Right forelimb (tissue), 1 donor: ENCODE results near the gene OLFM1.
"Not testable (repeated sequence)": the region's sequence is repeated elsewhere in the genome, so short reads cannot be mapped to it uniquely, and the experiment has no call there.

Source experiments
- DNase-seq: peaks from one replicate; pipeline ENCODE4 v3.0.0-alpha.2; 2018

OLFM1 gene

DNA sequence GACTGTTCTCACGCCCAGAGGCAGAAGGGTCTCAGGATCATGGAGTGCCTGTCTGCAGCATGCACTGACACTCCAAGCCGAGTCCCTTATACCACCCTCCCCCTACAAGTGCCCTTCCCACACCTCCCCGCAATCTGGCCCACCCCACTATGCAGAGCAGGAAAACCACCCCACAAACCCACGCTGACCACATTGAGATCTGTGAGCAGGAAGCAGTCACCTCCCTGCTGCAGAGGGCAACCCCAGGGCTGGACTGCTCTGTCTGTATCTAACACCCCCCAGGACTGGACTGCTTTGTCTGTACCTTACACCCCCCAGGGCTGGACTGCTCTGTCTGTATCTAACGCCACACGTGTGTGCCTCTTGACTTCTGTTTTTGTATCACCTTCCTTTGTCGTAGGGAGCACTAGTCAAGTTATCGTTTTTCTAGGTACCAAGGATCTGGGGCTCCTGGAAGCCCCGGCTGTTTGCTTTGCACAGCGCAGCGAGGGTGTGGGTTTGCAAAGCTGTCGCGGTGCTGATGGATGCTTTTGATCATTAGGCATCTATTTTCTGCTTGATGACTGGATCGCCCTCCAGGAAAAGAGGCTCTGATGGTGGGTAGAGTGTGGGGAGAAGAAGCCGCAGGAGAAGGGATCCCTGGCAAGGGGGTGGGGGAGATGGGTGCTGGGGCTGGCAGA is 21.5 kb downstream of the OLFM1 start:
- no peak for DNase-seq

DNA sequence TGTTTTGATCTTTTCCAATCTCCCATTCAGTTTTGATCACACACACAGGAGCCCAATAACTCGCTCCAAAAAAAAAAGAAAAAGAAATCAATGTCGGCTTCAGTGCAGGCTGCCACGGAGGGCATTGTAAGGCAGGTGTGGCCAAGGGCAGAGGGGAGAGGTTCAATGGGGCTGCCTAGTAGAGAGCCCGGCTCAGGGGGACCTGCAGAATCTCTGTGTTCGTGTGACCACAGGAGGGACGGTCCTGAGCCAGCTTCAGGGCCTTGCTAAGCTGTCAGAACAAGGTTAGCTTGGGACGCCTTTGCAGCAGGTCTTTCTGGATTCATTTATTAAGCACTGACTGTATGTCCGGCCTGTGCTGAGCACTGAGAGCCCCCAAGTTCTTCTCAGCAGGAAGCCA is 22.2 kb downstream of the OLFM1 start:
- DNase-seq, result no peak

DNA sequence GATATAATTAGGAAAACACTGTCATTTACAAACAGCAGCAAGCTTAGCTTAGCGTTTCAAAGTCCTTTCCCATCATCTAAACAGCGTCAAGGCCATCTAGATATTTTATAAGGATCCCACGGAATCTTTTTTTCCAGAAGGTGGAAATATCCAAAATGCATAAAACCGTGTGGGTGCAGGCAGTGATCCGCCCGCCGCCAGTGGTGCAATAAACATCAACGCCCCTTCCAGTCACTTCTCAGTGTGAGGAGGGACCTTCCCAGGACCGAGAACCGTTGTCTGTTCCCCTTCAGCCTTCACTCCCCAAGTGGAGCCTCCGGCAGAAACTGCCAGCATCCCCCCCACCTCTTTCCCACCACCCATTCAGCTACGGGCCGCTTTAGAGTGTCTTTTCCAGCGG is 22.9 kb downstream of the OLFM1 start:
- DNase-seq, result no peak

DNA sequence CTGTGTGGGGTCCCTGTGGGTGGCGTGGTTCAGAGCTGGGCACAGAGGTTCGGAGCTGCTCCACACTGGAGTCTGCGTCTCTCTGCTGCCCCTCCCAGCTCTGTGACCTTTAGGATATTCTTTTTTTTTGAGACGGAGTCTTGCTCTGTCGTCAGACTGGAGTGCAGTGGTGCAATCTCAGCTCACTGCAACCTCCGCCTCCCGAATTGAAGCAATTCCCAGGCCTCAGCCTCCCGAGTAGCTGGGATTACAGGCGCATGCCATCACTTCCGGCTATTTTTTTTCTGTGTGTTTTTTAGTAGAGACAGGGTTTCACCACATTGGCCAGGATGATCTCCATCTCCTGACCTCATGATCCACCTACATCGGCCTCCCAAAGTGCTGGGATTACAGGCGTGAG is 24.1 kb downstream of the OLFM1 start:
- DNase-seq, result not testable (repeated sequence)

DNA sequence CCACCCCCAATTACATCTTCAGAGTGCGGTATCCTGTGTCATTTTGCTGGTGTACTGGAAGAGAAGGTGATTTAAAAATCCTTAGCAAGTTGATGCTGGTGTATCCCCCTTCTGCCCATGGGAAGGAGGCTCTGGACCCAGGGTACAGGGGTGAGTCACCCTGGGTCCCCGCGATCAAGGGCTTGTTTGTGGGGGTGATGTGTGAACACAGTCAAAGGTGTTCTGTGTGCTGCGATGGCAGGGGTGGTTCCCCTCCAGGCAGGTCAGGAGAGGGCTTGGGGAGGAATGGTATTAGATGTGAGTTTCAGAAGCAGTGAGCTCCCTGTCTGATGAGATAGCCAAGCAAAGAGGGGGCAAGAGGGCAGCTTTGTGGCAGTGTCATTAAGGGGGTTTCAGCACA is 28.9 kb downstream of the OLFM1 start:
- no peak for DNase-seq

DNA sequence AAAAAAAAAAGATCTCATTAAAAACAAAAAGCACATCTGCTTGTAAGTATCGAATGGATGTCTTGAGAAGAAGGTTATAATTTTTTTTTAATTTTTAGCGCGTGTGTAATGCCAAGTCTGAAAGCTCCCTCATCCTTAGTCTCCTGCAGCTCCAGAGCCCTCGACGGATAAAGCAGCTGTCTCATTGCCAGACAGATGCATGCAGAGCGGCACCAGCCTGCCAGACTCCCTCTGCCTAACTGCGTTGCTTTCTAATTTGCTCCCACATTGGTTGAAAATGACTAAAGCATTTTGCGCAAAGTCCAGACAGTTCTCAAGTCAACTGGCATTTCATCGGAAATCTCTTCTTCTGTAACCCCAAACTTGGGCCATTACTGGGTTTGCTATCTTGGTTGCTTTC is 29.4 kb downstream of the OLFM1 start:
- no peak for DNase-seq

DNA sequence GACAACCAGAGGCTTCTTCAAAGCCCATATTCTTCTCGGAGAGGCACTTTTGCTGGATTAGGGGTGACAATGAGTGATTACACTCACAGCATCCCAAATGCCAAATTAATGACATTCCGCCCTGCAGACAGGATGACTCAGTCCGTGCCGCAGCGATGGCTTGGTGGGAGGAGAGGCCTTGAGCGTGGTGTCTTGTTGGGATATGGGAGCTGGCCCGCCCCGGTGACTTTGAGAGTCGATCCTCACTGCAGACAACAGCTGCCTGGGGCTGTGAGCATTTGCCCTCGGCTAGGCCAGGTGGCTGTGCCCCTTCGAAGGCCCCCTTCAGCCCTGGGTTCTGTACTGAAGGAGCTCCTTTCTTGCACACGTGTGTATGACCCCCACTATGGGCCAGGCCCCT is 29.8 kb downstream of the OLFM1 start:
- no peak for DNase-seq

DNA sequence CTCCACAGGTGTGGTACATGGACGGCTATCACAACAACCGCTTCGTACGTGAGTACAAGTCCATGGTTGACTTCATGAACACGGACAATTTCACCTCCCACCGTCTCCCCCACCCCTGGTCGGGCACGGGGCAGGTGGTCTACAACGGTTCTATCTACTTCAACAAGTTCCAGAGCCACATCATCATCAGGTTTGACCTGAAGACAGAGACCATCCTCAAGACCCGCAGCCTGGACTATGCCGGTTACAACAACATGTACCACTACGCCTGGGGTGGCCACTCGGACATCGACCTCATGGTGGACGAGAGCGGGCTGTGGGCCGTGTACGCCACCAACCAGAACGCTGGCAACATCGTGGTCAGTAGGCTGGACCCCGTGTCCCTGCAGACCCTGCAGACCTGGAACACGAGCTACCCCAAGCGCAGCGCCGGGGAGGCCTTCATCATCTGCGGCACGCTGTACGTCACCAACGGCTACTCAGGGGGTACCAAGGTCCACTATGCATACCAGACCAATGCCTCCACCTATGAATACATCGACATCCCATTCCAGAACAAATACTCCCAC is 32.1 kb downstream of the OLFM1 start:
- no peak for DNase-seq

DNA sequence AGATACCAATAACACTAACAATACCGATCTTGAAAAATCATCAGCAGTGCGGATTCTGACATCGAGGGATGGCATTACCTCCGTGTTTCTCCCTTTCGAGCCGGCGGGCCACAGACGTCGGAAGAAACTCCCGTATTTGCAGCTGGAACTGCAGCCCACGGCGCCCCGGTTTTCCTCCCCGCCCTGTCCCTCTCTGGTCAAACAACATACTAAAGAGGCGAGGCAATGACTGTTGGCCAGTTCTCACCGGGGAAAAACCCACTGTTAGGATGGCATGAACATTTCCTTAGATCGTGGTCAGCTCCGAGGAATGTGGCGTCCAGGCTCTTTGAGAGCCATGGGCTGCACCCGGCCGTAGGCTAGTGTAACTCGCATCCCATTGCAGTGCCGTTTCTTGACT is 32.8 kb downstream of the OLFM1 start:
- no peak for DNase-seq

DNA sequence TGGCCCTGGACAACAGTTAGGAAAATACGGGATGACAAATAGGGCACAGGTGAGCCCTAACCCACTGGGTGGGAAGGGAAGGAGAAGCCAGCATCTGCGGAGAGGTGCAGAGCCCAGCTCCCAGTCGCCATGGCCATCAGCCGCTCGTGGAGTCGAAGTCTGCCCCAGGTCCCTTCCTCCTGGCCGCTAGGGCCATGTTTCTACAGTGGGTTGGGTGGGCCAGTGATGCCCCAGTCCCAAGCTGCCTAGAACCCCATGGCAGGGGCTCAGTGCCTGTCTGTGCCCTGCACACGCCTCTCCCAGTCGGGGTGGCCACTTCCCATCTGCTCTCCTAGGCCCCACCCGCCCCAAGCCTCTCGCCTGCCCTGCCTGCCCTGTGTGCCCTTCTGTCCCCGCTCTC is 34.8 kb downstream of the OLFM1 start:
- DNase-seq, result no peak

DNA sequence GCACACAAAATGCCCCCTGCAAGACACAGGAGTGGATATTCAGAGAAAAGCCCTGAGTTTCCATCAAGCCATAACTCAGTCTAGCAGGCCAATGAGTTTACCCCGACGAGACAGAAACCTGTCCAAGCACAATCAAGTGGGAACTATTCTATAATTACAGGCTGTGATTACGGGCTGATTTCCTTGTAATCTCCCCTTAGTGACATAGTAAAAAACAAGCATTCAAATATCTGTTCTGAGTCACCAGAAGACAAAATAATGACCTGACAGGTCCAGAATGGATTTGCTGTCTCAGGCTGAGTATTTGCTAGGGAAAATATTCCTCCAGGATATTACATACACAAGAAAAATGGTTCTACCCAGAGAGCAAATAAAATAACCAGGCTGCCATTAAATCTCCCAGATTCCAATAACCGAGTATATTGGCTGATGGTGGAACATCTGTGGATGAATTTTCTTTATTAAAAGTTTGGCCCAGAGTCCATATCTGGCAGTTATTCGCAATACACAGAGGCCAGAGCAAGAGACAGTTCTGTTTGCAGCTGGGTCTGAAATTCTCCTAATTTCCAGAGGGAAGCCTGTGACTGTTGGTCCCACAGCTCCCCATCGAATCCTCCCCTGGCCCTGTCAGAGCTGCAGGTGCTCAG is 35.8 kb downstream of the OLFM1 start:
- DNase-seq, result no peak

DNA sequence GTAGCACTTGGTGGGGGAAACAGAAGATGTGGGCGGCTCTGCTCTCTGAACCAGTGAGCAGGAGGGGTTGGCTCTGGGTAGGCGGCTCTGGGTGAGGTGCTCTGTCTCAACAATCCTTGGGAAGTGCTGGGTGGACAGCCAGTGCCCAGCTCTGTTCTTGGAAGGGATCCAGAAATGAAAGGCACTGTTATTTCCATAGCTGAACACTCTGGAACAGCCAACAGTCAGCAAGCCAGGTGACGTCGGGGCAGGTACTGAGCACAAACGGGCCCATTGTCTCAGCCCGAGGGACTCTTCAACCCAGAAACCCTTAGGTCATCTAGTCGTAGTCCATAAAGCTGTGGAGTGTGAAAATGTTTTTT is 36.3 kb downstream of the OLFM1 start:
- DNase-seq, result no peak

DNA sequence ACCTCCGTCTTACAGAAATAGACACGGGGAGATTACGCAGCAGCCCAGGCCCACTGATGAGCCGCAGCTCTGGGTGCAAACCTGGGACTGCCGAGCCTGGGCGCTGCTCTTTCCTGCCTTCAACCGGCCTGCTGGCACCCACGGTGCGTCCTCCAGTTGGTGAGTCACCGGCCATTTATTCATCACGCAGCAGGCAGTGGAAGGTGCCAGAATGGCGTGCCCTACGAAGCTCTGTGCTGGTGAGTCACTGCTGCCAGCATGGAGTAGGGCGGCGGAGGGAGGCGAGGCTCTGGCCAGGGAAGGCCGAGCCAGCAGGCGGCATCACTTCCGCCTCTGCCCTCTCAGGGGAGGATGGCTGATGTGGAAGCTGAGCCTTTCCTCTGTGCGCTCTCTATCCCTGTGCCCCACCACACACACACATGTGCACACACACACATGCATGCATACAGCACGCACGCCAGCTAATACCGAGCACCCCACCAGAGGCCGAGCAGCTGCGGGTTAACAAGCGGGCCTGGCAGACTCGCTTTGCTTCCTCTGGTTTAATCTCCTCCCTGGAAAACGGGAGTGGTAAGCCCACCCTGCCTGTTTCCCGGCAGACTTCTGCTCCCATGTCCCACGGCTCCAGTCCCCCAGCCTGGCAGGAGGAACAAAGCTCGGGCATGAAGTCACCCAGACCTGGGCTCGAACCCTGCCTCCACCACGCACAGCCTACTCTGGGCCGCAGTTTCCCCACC is 39.2 kb downstream of the OLFM1 start:
- DNase-seq, result no peak

DNA sequence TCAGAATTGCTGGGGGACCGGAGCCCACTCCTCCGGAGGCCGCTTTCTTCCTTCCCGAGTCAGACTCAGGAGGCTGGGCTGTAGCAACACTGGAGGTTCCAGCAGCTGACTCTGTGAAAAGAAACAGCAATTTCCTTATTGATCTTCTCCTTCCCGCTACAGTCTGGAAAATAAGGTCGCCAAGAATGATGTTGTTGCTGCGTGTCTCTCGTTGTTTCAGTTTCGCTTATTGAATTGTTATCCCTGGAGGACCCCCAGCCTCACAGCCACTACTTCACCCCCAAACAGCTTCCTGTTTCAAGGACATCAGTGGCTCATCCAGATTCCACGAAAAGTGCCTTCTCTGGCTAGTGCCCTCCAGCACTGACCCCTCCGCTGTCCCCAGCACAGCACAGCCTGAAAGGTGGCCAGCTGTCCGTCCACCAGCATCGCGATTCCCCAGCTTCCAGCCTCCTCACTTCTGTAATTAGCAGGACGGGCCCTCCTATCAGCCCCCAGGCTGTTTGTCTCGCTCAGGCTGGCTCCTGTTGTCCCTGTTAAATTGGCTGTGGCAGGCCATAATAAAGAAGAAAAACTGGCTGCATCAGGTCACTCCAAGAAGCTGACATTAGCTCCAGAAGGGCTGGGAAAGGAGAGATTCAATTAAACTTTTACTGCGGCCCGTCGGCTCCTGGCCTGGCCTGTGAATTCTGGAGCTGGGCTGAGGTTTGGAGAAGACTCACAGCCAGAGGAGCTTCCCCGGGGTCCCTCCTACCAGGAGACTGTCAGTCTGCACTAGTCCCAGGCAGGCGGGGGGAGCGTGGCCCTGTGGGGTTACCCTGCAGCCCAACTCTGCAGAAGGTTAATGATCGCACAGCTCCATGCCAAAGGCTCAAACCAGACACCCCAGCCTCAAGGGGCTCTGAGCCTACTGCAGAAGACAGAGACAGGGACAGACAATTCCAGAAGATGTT is 40.5 kb downstream of the OLFM1 start:
- DNase-seq, result no peak

DNA sequence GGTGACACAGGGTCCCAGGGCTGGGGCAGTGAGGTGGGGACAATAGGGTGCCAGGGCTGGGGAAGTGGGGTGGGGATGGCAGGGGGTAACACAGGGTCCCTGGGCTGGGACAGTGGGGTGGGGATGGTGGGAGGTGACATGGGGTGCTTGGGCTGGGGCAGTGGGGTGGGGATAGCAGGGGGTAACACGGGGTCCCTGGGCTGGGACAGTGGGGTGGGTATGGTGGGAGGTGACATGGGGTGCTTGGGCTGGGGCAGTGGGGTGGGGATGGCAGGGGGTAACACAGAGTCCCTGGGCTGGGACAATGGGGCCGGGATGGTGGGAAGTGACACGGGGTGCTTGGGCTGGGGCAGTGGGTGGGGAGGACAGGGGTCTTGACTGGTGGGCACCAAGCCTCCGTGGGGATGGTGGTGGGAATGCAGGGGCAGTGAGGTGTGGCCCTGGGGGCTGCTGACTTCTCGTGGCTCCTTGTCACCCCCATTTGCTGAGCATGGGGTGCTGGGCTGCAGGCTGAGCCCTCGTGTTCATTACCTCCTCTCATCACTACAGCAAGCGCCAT is 41.7 kb downstream of the OLFM1 start:
- no peak for DNase-seq

DNA sequence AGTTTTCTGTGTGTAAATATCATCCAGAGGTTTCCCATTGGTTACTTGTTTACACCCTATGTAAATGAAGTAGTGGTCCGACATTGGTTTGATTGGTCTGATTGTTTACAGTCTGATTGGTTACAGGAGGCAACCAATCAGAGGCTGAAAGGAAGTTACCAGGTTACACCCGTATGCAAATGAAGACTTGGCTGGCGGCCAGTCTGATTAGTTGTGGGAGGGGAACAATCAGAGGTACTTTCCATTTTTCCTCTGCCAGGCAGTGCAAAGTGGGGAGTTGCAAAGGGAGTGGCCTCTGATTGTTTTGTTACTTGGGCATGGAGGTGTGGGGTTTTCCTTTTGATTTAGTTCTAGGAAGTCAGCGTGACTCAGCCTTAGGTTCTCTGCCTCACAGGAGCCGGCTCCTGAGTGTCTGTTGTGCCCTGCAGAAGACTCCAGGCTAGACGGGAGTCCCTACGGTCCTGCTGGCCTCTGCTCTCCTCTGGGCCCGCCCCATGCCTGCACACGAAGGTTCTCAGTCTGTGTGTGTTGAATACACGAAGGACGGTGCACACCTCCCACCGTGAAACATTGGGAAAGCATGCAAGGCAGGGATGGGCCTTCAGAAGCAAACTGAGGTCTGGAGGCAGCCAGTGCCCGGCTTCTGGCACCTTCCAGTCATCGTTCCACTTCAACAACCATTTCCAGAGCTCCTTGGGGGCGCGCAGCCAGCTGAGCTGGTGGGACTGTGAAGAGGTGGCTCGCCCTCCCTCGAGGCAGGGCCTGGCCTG is 42.9 kb downstream of the OLFM1 start:
- DNase-seq, result no peak

DNA sequence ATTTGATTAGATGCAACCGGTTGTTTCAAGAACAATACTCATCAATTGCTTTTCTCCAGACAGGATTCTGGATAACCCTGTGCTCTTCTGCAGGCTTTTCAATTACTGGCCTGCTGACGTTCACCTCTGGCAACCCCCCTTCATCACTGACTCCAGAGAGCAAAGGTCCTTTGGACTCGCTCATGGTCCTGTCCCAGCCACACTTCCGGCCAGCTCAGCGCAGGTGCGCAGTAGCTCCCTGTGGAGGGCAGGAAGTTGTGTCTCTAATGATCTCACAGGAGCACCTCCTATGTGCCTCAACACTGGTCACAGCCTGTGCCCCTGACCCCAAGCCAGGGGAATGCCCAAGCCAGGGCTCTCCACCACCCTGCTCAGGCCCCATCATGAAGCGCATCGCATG is 44.0 kb downstream of the OLFM1 start:
- DNase-seq, result no peak

DNA sequence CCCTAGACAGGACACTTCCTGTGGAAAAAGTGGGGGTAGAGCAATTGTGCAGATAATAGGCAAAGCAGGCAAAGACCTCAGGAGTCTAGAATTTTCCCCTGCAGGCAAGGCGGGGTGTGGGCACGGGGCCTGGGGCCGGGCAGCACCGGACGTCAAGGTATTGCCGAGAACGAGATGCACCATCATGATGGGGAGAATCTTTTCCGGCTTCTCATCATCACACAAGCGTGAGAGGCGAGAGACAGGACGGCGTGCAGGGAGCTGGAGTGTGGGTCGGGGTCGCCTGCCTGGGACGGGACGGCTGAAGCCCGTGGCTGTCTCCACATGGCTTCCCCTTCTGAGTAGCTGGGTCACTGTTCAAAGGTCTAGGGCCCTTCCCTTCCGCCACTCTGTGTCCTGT is 44.5 kb downstream of the OLFM1 start:
- no peak for DNase-seq

DNA sequence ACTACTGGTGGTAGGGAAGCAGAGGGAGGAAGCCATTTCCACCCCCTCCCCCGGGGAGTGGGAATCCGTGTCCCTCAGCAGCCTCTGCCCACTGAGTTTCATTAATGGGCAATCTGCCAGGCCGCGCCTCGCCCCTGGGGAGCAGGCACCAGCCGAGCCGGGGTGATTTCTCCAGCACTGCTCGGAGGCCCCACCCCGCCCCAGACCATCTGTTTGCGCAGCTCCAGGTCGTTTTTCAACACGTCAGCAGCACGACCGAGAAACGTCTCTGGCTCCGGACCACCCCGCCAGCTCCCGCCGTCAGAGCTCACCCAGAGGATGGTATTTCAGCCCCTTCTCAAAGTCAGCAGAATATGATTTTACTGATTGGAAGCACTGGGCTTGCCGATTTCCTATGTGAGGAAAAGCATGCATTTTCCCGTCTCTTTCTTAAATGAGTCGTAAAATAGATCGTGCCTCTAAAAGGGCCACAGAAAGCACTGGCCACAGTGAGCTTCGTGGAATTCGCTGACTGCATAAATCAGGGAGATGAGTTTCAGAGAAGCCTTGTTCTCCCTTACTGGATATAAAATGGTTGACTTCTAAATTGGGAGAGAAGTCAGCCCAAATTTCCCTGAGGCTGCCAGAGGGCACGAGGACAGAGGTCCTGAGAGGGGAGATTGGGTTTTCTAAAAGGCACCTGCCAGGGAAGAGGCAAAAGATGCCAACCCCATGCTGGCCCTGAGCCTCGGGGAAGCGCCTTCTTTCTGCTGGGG is 47.0 kb downstream of the OLFM1 start:
- peak; percentile 54 for DNase-seq

DNA sequence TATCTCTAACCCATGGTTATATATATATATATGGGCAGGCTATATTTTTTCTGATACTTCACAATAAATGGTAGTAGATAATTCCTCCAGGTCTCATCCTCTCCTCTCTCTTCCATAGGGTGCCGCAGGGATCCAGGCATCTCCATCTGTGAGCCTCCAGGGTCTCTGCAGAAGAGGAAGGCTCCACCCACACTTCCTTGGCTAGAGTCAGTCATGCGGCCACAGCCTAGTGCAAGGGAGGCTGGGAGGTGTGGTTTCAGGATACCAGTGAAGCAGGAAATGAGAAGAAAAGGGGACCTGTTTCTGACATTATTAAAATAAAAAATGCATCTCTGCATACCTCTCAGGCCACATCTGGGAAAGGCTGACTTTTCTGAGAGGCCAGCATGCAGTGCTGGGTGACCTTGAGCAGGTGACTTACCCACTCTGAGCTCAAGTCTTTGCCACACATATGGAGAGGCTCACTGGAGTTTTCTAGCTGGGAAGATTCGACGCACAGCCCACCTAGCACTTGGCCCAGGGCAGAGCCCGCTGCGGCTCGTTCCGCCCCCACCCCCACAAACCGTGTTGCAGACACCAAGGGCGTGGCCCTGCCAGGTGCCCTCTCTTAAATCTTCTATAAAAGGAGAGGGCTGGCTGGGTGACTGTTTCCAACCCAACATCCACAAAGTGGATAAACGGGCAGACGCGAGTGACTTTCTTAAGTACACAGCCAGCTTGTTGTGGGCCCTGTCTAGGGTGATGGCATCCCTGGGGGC is 47.9 kb downstream of the OLFM1 start:
- no peak for DNase-seq
